Dendritic cell treated with granulocyte-macrophage colony-stimulating factor and Interleukin-4, amounts not matched to agents 40 ng/mL and 50 ng/mL, for 4 days (primary cell): ENCODE measurements around the gene ZNF148.
"Not testable (repeated sequence)": the region's sequence is repeated elsewhere in the genome, so short reads cannot be mapped to it uniquely, and the experiment has no call there.

Experiments
- H3K27ac Mint-ChIP-seq: one replicate; pipeline ENCODE4 v1.8.0; 2022; ENCODE audit warnings: mild to moderate bottlenecking, mixed read lengths
- H3K27me3 Mint-ChIP-seq: one replicate; pipeline ENCODE4 v1.8.0; 2022; ENCODE audit warnings: mild to moderate bottlenecking, mixed read lengths
- H3K36me3 Mint-ChIP-seq: one replicate; pipeline ENCODE4 v1.8.0; 2022; ENCODE audit warnings: low read depth, mixed read lengths
- H3K4me1 Mint-ChIP-seq: one replicate; pipeline ENCODE4 v1.8.0; 2022; ENCODE audit warnings: low read depth, mixed read lengths
- H3K4me3 Mint-ChIP-seq: one replicate; pipeline ENCODE4 v1.8.0; 2022; ENCODE audit warnings: mild to moderate bottlenecking, moderate library complexity, mixed read lengths
- H3K9me3 Mint-ChIP-seq: one replicate; pipeline ENCODE4 v1.8.0; 2022; ENCODE audit warnings: mixed read lengths
- intact Hi-C: fragments of 100-400 bp; cut with micrococcal nuclease; formaldehyde crosslinking; loops from one replicate; pipeline ENCODE4 v1.15.0; 2022

Gene ZNF148, protein sequence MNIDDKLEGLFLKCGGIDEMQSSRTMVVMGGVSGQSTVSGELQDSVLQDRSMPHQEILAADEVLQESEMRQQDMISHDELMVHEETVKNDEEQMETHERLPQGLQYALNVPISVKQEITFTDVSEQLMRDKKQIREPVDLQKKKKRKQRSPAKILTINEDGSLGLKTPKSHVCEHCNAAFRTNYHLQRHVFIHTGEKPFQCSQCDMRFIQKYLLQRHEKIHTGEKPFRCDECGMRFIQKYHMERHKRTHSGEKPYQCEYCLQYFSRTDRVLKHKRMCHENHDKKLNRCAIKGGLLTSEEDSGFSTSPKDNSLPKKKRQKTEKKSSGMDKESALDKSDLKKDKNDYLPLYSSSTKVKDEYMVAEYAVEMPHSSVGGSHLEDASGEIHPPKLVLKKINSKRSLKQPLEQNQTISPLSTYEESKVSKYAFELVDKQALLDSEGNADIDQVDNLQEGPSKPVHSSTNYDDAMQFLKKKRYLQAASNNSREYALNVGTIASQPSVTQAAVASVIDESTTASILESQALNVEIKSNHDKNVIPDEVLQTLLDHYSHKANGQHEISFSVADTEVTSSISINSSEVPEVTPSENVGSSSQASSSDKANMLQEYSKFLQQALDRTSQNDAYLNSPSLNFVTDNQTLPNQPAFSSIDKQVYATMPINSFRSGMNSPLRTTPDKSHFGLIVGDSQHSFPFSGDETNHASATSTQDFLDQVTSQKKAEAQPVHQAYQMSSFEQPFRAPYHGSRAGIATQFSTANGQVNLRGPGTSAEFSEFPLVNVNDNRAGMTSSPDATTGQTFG

DNA sequence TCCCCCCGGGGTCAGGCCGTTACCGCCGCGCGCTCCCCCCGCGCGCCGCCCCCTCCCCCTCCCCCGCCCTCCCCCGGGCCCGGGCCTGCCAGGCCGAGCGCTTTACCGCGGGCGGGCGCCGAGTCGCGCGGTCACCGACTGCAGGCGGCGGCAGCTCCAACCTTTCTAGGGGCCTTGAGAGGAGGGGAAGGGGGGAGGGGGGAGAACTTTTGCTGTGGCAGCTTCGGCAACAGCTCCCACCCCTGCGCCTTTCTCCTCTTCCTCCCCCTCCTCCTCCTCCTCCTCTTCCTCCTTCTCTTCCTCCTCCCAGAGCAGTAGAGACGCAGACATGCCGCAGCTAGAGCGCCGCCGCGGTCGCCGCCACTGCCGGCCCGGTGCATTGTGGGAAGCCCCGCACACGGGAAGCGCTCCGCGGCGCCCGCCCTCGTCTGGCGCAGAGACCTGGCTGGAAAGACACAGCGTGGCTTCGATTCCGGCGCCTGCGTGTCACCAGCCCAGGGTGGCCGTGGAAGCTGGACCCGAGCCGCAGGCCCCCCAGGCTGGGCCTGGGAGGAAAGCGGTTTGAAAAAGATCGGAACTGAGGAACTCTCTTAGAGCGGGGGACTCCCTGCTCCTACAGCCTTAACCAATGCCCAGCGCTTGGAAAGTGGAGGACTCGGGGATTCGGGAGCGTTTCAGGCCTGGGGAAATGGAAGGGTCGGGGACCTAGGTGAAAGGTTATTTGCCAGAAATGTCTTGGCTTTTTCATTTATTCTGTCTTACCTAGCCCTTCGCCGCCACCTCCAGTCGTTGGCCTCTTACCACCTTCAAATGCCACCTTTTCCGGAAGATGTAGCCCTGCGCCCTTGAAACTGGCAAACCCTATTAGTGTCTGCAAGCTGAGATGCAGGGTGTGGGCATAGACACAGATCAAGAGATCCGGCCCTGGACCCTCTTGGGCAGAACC lies at the start of gene ZNF148:
TSS of gene ZNF148 (minus strand) at position 330 of the 946 bp plus-strand sequence. CDS start 61,685 bp downstream, outside the sequence.
- peaks cover 33% of the 10 kb centered on the region for H3K4me1 Mint-ChIP-seq
- peak within 1 kb of the TSS; percentile 99 for H3K4me3 Mint-ChIP-seq
- H3K27me3 Mint-ChIP-seq: no peaks in the 10 kb centered on the region
- H3K9me3 Mint-ChIP-seq: no peaks in the 10 kb centered on the region
- peaks cover 22% of the 10 kb centered on the region for H3K36me3 Mint-ChIP-seq
- intact Hi-C loops: loop anchor here (5.0 kb wide), 1 partner anchor 63 kb away; no protein-coding TSS in a partner anchor
- peak within 1 kb of the TSS; percentile 99 for H3K27ac Mint-ChIP-seq

DNA sequence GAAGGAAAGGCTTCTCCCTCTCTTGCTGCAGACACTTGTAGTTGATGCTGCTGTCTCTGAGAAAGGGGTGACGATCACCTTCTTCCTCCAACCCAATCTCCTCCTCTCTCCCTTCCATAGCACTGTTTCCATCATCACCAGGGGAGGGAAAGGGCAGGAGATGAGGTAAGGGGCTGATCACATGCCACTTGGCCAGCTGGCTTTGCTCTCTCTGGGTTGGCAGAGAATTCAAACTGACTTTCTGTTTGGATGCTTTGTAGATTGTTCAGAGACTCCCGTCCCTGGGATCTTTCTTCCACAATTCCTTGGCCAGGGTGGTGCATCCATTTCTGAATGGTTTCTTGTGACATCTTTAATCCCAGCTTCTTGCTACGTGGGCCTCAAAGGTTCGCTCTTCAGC lies 43.2 kb upstream of the ZNF148 start:
- H3K4me3 Mint-ChIP-seq: no peak overlapping the region
- H3K27ac Mint-ChIP-seq: no peak overlapping the region
- H3K9me3 Mint-ChIP-seq: peaks cover 13% of the 10 kb centered on the region
- intact Hi-C loops: no loop called here
- no peaks in the 10 kb centered on the region for H3K36me3 Mint-ChIP-seq
- no peaks in the 10 kb centered on the region for H3K4me1 Mint-ChIP-seq
- H3K27me3 Mint-ChIP-seq: peaks cover 3% of the 10 kb centered on the region

DNA sequence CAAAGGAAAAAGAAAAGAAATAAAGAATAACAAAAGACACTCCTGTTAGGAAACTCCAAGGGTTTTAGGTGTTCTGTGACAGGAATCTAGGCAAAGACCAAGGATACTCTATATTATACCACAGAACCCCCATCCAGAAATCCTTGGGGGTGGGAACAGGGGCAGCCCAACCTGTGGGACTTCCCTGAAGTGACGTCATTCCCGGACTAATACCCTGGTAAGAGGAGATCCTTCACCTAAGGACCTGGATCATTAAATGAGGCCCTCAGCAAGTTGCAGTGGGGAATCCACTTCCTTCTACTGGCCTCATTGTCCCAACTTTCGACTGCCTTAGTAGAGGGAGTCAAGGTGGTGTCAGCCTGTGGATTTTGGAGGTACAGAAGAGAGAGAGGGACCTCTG lies 41.1 kb upstream of the ZNF148 start:
- Mint-ChIP-seq H3K4me1 (no peaks in the 10 kb centered on the region), H3K27me3 (peaks cover 7% of the 10 kb centered on the region), H3K4me3 (no peak overlapping the region), H3K9me3 (peaks cover 13% of the 10 kb centered on the region), H3K36me3 (no peaks in the 10 kb centered on the region), H3K27ac (no peak overlapping the region)
- intact Hi-C loops: no loop called here

GRCh38 chr3:125414669-125415068 lies 39.5 kb upstream of the ZNF148 start:
- no peaks in the 10 kb centered on the region for H3K4me1 Mint-ChIP-seq
- no peak overlapping the region for H3K4me3 Mint-ChIP-seq

GRCh38 chr3:125410922-125411321 lies 35.8 kb upstream of the ZNF148 start:
- Mint-ChIP-seq H3K27ac (no peak overlapping the region), H3K4me1 (no peaks in the 10 kb centered on the region), H3K27me3 (peaks cover 23% of the 10 kb centered on the region), H3K4me3 (no peak overlapping the region), H3K36me3 (no peaks in the 10 kb centered on the region), H3K9me3 (peaks cover under 1% of the 10 kb centered on the region)
- intact Hi-C loops: no loop called here

More at GRCh38 chr3:125414669-125415068, 39.5 kb upstream of the ZNF148 start:
- peaks cover 13% of the 10 kb centered on the region for H3K27me3 Mint-ChIP-seq
- no peaks in the 10 kb centered on the region for H3K36me3 Mint-ChIP-seq
- no peak overlapping the region for H3K27ac Mint-ChIP-seq
- intact Hi-C loops: no loop called here
- peaks cover 10% of the 10 kb centered on the region for H3K9me3 Mint-ChIP-seq

GRCh38 chr3:125406070-125406469 lies 30.9 kb upstream of the ZNF148 start:
- Mint-ChIP-seq H3K9me3 (peaks cover 9% of the 10 kb centered on the region), H3K4me3 (no peak overlapping the region), H3K36me3 (no peaks in the 10 kb centered on the region), H3K4me1 (no peaks in the 10 kb centered on the region), H3K27ac (no peak overlapping the region), H3K27me3 (peaks cover 17% of the 10 kb centered on the region)
- intact Hi-C loops: no loop called here

DNA sequence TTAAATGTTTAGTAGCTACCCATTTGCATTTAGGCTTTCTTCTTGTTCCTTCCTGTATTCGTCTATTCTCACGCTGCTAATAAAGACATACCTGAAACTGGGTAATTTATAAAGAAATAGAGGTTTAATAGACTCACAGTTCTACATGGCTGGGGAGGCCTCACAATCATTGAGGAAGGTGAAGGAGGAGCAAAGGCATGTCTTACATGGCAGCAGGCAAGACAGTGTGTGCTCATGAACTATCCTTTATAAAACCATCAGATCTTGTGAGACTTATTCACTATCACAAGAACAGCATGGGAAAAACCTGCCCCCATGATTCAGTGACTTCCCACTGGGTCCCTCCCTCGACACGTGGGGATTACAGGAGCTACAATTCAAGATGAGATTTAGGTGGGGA lies 30.4 kb upstream of the ZNF148 start:
- H3K4me1 Mint-ChIP-seq, H3K9me3 Mint-ChIP-seq, H3K36me3 Mint-ChIP-seq, H3K4me3 Mint-ChIP-seq, H3K27ac Mint-ChIP-seq, intact Hi-C loops: not testable (repeated sequence)
- H3K27me3 Mint-ChIP-seq: peaks cover 17% of the 10 kb centered on the region

DNA sequence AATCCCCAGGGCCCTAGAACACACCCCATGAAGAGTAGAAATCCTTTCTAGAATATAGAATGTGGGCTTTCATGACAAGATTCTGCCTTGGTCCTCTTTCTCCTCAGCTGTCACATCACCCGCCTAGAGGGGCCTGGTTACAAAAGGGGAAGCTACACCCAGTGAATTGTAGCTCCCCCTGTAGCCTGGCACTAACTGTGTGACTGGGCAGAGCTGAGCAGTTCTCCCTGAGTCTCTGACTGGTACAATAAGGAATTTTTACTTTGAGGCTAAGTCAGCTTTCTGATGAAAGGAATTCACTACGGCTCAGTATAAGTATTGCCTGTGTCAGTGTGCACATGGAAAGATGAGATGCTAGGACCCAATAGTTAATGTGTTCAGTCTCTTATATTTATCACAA lies 28.7 kb upstream of the ZNF148 start:
- H3K27me3 Mint-ChIP-seq: peaks cover 14% of the 10 kb centered on the region
- H3K27ac Mint-ChIP-seq: no peak overlapping the region
- no peaks in the 10 kb centered on the region for H3K4me1 Mint-ChIP-seq
- H3K4me3 Mint-ChIP-seq: no peak overlapping the region
- H3K36me3 Mint-ChIP-seq: no peaks in the 10 kb centered on the region
- H3K9me3 Mint-ChIP-seq: peaks cover 9% of the 10 kb centered on the region
- intact Hi-C loops: no loop called here

GRCh38 chr3:125402639-125403038 lies 27.5 kb upstream of the ZNF148 start:
- no peak overlapping the region for H3K27ac Mint-ChIP-seq
- no peak overlapping the region for H3K4me3 Mint-ChIP-seq
- intact Hi-C loops: no loop called here
- H3K9me3 Mint-ChIP-seq: peaks cover 9% of the 10 kb centered on the region
- H3K36me3 Mint-ChIP-seq: no peaks in the 10 kb centered on the region
- H3K4me1 Mint-ChIP-seq: no peaks in the 10 kb centered on the region
- peaks cover 18% of the 10 kb centered on the region for H3K27me3 Mint-ChIP-seq

GRCh38 chr3:125401402-125401801 lies 26.3 kb upstream of the ZNF148 start:
- H3K27ac Mint-ChIP-seq: no peak overlapping the region
- H3K4me1 Mint-ChIP-seq: no peaks in the 10 kb centered on the region
- H3K36me3 Mint-ChIP-seq: no peaks in the 10 kb centered on the region
- H3K9me3 Mint-ChIP-seq: peaks cover 9% of the 10 kb centered on the region
- intact Hi-C loops: no loop called here
- peaks cover 18% of the 10 kb centered on the region for H3K27me3 Mint-ChIP-seq
- H3K4me3 Mint-ChIP-seq: no peak overlapping the region

GRCh38 chr3:125398952-125399351 lies 23.8 kb upstream of the ZNF148 start:
- H3K4me3 Mint-ChIP-seq: no peak overlapping the region
- no peaks in the 10 kb centered on the region for H3K9me3 Mint-ChIP-seq
- H3K27me3 Mint-ChIP-seq: peaks cover 17% of the 10 kb centered on the region
- intact Hi-C loops: no loop called here
- H3K4me1 Mint-ChIP-seq: no peaks in the 10 kb centered on the region
- no peaks in the 10 kb centered on the region for H3K36me3 Mint-ChIP-seq
- H3K27ac Mint-ChIP-seq: no peak overlapping the region

- peaks cover 17% of the 10 kb centered on the region for H3K27me3 Mint-ChIP-seq
- no peaks in the 10 kb centered on the region for H3K36me3 Mint-ChIP-seq
- no peaks in the 10 kb centered on the region for H3K4me1 Mint-ChIP-seq
- H3K9me3 Mint-ChIP-seq: no peaks in the 10 kb centered on the region
- intact Hi-C loops: no loop called here
- no peak overlapping the region for H3K4me3 Mint-ChIP-seq
- no peak overlapping the region for H3K27ac Mint-ChIP-seq
These were observed 20.0 kb upstream of the ZNF148 start for GRCh38 chr3:125395091-125395490.

- peaks cover 12% of the 10 kb centered on the region for H3K27me3 Mint-ChIP-seq
- no peaks in the 10 kb centered on the region for H3K9me3 Mint-ChIP-seq
- H3K4me1 Mint-ChIP-seq: peaks cover under 1% of the 10 kb centered on the region
- no peak overlapping the region for H3K27ac Mint-ChIP-seq
- intact Hi-C loops: no loop called here
- H3K4me3 Mint-ChIP-seq: no peak overlapping the region
- no peaks in the 10 kb centered on the region for H3K36me3 Mint-ChIP-seq
These were observed 19.3 kb upstream of the ZNF148 start for GRCh38 chr3:125394406-125394805.
